Stimulated activated CD4-positive, alpha-beta T cell treated with anti-CD3 and anti-CD28 coated beads, Interleukin-2, amount 100 ng/mL, for 24 hours (primary cell): ENCODE results near the gene CPAMD8.
"Not testable (repeated sequence)": the region's sequence is repeated elsewhere in the genome, so short reads cannot be mapped to it uniquely, and the experiment has no call there.

ENCODE experiments used
- DNase-seq, 2 donors: peaks; one replicate each; pipeline ENCODE4 v3.0.0-alpha.2; 2020

Gene CPAMD8

DNA sequence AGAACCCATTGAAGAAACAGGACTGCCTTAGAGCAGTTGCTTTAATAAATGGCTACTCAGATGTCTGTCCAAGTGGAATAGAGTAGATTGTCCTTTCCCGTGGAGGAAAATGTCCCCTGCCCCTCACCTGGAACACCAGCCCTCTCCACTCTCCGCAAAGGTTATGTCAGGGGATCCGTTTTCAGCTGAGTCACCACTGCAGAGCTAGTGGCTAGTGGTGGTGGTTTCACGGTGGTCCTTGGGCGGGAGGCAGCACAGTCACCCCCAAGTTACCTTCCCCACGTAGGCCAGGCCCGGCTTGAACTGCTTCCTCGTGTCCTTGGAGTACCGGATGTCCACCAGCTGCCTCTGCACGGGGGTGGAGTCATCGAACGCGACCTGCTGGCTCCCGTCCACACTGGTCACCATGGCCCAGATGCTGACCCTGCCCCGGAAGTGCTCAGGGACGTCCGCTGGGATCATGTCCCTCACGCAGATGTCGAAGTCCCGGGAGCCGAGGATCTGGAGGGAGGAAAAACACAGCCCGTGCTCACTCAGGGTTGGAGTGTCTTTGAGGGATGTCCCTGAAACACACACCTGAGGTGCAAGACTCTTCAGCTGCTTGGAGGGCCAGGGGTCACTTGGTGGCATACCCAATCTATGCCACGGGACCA lies 29.6 kb downstream of the CPAMD8 start:
- DNase-seq = not testable (repeated sequence)

DNA sequence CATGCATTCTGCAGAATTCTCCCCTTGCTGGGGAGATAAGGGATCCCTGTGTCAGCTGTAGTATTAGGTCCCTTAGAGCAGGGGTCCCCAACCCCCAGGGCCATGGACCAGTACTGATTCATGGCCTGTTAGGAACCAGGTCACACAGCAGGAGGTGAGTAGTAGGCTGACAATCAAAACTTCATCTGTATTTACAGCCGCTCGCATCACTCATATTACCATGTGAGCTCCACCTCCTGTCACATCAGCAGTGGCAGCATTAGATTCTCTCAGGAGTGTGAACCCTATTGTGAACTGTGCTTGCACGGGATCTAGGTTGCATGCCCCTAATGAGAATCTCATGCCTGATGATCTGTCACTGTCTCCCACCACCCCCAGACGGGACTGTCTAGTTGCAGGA lies 37.9 kb downstream of the CPAMD8 start:
- DNase-seq = no peak

DNA sequence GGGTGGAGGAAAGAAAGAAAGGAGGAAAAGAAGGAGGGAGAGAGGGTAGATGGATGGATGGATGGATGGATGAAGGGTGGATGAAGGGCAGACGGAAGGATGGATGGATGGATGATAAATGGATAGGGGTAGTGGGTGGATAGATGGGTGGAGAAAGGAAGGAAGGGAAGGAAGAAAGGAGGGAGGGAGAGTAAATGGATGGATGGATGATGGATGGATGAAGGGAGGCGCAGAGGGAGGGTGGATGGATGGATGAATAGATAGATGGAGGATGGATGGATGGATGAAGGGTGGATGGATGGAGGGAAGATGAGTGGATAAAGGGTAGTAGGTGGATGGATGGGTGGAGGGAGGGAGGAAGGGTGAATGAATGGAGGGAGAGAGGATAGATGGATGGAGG lies 41.2 kb downstream of the CPAMD8 start:
- no peak for DNase-seq

DNA sequence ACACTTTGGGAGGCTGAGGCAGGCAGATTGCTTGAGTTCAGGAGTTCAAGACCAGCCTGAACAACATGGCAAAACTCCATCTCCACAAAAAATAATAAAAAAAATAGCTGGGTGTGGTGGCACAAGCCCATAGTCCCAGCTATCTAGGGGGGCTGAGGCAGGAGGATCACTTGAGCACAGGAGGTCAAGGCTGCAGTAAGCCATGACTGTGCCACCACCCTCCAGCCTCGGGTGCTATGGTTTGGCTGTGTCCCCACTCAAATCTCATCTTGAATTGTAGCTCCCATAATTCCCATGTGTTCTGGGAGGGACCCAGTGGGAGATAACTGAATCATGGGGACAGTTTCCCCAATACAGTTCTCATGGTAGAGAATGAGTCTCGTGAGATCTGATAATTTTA lies 44.0 kb downstream of the CPAMD8 start:
- DNase-seq = not testable (repeated sequence)

DNA sequence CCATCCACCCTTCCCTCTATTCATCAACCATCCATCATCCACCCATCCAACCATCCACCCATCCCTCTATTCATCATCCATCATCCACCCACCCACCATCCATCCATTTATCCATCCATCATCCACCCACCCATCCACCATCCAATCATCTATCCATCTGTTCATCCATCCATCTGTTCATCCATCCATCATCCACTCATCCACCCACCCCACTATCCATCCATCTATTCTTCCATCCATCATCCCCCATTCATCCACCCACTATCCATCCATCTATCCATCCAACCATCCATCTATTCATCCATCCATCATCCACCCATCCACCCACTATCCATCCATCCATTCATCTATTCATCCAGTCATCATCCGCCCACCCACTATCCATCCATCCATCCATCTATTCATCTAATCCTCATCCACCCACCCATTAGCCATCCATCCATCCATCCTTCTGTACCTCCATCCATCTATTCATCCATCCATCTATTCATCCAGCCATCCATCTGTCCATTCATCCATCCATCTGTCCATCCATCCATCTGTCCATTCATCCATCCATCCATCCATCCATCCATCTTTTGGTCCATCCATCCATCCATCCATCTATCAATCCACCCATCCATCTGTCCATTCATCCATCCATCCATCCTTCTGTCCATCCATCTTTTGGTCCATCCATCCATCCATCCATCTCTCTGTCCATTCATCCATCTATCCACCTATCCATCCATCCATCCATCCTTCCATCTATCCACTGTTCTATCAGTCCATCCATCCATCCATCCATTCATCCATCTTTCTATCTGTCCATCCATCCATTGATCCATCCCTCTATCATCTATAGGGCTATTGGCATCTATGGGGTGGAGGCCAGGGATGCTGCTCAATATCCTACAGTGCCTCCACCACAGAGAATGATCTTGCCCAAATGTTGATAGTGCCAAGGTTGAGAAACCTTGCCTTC lies 47.5 kb downstream of the CPAMD8 start:
- DNase-seq = no peak

DNA sequence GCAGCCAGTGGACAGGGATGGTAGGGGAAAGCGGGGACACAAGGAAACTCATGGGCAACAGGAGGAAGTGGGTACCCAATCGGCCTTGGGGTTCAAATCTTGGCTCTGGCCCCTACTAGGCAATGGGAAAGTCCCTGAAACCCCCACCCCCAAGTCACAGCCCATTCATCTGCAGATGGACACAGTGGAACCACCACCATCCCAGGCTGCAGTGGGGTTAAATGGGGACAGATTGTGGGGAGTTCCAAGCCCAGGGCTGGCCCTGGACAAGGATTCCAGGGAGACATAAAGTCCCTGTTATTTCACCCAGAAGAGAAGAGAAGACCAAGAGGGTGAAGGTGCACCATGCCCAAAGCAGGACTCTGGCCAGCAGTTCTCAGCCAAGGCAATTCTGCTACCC lies 48.5 kb downstream of the CPAMD8 start:
- DNase-seq = no peak

DNA sequence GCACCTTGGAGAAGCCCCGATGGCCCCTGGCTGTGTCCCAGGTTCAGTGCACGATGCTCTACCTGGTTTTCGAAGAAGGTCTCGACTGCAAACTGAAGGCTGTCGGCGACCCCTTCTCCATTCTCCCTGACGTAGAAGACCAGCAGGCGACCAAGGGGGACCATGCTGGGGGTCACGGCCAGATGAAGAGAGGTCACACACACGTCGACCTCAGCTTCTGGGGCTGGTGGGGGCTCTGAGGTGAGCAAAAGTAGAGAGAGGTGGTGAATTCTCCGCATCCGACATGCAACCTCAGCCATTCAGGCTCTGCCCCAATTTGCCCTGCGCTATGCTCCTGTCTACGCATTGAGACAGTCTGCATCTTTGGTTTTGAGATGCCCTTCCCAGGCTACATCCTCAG lies 49.3 kb downstream of the CPAMD8 start:
- no peak for DNase-seq

DNA sequence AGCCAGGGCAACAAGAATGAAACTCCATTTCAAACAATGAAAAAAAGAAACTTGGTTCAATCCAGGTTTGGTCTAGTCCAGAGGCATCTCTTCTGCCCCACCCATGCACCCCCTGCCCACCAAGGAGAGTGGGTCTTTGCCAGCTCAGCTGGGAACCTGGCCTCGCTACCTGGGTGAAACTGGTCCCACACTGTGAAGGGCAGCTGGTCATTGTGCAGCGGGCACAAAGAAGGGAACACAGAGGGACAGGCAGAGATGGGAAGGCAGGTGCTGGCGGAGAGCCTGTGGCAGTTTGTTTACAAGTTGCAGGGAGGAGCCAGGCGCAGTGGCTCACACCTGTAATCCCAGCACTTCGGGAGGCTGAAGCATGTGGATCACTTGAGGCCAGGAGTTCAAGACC lies 50.2 kb downstream of the CPAMD8 start:
- no peak for DNase-seq

DNA sequence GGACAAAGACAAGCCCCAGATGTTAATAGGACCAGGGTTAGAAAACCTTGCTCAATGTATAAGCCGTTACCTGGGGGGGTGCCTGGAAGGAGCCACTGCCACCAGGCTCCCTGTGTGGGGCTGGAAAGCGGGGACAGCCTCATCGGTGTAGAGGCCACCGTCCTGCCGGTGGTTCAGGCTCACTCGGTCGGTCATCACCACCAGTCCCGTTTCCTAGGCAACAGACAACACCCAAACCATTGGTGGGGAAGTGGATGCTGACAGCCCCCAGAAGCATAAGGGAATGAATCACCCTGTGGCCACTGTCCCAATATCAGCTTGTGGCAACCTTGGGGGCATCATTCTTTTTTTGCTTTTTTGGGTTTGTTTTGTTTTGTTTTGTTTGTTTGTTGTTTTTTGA lies 55.8 kb downstream of the CPAMD8 start:
- DNase-seq = no peak

DNA sequence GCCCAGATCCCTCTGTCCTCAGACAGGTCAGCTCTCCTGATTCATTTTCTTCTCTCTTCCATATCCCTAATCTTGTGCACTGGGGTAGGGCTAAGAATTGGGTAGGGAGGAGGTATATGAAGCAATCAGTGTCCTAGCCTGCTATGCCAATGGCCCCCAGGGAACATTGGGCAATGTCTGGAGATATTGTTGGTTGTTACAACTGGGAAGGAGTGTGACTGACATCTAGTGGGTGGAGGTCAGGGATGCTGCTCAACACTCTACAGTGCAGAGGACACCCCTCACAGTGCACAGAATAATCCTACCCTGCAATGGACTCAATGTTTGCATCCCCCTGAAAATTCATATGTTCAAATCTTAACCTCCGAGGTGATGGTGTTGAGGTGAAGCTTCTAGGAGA lies 57.5 kb downstream of the CPAMD8 start:
- no peak for DNase-seq

DNA sequence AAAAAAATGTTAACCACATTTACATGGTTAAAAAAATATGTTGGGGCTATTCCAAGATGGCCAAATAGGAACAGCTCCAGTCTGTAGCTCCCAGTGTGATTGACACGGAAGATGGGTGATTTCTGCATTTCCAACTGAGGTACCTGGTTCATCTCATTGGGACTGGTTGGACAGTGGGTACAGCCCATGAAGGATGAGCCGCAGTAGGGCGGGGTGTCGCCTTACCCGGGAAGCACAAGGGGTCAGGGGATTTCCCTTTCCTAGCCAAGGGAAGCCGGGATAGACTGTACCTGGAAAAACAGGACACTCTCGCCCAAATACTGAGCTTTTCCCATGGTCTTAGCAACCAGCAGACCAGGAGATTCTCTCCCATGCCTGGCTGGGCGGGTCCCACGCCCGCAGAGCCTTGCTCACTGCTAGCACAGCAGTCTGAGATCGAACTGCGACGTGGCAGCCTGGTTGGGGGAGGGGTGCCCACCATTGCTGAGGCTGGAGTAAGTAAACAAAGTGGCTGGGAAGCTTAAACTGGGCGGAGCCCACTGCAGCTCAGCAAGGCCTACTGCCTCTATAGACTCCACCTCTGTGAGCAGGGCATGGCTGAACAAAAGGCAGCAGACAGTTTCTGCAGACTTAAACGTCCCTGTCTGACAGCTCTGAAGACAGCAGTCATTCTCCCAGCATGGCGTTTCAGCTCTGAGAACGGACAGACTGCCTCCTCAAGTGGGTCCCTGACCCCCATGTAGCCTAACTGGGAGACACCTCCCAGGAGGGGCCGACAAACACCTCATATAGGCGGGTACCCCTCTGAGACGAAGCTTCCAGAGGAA lies 65.4 kb downstream of the CPAMD8 start:
- not testable (repeated sequence) for DNase-seq

DNA sequence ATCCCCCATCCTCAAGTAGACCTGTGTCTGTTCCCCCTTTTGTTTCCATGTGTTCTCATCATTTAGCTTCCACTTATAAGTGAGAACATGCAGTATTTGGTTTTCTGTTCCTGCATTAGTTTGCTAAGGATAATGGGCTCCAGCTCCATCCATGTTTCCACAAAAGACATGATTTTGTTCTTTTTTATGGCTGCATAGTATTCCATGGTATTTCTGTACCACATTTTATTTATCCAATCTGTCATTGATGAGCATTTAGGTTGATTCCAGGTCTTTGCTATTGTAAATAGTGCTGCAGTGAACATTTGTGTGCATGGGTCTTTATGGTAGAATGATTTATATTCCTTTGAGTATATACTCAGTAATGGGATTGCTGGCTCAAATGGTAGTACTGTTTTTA lies 68.3 kb downstream of the CPAMD8 start:
- not testable (repeated sequence) for DNase-seq

DNA sequence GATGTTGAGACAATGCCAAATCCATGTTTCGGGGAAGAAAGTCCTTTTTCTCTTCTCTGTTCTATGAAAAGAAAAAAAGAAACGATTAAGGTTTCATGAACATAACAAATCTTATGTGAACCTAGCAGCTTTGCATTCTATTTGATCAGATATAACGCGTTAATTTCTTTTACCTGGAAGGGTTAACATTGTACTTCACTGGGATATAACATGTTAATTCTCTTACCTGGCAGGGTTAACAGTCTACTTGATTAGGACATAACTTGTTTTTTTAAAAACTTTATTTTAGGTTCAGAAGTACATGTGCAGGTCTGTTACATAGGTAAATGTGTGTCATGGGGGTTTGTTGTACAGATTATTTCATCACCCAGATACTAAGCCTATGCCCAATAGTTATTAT lies 68.8 kb downstream of the CPAMD8 start:
- DNase-seq = no peak

DNA sequence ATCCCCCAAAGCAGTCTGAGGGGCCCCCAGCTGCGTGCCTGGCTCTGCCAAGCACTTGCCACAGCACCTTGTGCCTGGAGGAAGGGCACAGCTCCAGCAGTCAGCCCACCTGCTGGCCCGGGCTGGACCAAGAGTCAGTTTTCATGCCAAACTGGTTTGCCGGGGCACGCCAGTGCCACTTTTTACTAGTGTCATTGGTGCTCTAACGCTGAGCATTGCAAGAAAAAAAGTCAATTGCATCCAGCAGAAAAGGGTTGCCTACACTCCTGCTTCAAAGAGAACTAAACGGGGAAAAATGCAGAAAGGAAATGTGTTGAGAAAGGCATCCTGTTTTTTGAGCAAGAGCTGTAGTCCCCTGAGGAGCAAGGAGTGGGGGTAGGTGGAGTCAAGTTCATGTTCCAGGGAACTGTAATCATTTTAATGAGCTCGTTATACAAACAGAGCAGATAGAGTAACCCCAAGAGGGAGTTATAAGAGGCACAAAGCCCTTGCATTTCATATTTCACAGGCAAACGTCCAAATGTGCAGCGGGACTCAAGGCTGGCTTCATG lies 69.4 kb downstream of the CPAMD8 start:
- DNase-seq = no peak

DNA sequence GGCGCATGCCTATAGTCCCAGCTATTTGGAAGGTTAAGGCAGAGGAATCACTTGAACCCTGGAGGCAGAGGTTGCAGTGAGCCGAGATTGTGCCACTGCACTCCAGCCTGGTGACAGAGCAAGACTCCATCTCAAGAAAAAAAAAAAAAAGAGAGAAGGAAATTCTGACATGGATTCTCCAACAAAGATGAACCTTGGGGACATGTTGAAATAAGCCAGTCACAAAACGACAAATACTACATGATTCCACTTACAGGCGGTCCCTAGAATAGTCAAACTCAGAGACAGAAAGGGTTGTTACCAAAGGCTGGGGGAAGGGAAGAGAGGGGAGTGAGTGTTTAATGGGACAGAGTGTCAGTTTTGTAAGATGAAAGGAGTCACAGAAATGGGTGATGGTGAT lies 71.4 kb downstream of the CPAMD8 start:
- no peak for DNase-seq

DNA sequence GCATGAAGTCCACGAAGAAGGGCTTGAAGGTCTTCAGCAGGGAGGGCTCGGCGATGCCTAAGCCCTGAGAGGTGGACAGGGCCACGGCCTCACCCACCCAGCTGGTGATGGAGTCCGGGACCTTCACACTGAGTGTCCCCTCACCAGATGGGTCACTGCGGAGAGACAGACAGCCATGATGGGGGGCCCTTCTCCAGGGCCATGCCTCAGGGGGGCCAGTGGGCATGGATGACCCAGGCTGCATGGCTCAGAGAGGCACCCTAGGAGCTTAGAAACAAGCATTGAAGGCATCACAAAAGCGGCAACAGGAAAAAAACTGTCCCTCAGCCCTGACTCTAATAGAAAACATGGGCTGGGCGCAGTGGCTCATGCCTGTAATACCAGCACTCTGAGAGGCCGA lies 74.6 kb downstream of the CPAMD8 start:
- no peak for DNase-seq

DNA sequence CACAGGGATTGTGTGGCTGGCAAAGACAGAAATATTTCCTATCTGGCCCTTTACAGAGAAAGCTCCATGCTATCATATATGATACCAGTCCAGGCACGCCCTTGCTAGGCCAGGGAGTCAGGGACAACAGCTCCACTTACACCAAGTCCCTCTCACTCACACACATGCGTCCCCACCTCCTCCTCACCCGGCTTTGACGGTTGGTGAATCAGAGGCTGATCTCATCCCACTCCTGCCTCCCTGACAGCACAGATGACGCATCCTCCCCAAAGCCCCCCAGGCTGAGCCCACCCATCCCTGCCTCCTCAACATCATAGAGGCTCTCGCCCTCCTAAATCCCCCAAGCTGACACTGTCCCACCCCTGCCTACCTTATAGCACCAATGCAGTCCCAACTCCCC lies 75.1 kb downstream of the CPAMD8 start:
- DNase-seq = no peak

DNA sequence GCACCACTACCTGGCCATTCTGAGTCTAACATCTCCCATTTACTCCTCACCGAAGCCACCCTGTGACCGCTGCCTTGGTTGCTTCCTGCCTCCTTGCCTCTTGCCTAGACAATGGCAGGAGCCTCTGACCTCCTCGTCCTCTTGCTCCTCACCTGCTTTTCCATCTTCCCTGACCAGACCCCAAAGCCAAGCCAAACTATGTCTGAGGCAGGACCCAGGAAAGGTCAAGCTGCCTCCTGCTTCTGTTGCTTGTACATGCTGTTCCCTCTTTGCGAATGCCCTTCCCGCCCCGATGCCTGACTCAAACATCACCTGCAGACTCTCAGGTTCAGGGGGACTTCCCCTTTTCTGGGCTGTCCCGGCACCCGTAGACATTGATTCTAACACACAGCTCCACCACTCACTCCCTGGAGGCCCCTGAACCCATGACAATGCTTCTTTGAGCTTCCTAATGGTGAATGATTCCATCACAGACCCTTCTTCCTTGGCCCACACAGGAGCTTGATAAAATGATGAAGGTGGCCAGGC lies 77.0 kb downstream of the CPAMD8 start:
- DNase-seq = no peak

DNA sequence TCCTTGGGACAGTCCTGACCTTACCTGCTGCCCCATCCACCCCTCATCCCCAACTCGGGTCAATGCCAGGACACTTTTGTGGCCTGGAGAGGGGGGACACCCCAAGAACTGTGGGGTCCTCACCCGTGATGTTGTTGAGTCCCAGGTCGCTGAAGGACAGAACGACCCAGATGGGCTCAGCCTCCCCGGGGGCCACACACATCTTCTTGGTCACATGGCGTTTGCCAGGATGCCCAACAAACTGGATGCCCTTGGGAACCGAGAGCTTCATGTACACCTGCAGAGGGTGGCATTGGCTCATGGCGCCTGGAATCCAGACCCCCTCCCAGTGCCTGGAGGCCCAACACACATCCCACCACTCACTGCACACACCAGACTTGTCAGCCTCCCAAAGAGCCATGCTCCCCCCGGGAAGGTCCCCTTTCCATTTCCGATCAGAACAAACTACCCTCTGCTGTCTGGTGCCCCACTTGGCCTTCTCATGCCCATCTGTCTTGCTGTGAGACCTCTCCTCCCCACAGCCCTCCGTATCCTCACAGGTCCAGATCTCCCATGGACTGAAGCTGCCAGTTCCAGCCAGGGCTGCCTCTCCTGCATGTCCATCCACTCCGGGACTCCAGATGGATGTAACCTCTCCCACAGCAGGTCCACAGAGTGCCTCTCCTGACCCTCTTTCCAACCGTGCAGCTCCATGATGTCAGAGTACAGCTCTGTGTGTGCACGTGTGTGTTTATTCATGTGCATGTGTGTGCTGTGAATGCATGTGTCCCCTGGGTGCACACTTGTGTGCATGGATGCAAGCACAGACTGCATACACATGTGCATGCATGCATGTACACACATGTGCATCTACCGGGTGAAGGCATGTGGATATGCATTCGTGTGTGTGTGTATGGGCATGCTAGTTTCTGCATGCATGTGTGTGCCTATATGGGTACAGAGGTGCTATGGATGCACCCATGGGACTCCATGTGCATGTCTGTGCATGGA lies 79.4 kb downstream of the CPAMD8 start:
- DNase-seq = no peak

DNA sequence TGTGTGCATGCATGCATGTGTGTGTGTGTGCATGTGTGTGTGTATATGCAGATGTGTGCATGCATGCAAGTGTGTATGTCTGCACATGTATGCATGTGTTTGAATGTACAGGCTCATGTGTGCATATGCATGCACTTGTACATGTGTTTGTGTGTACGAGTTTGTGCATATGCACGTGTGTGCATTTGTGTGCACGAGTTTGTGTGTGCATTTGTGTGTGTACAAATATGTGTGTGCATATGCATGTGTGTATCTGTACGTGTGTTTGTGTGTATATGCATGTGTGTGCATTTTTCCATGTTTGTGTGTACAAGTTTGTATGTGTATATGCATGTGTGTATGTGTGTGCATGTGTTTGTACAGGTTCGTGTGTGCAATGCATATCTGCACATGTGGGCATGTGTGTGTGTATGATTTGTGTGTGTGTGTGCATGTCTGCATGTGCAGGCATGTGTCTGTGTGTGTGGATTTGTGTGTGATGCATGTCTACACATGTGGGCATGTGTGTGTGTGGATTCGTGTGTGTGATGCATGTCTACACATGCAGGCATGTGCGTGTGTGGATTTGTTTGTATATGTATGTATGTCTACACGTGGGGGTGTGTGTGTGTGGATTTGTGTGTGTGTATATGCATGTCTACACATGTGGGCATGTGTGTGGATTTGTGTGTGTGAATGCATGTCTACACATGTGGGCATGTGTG lies 80.7 kb downstream of the CPAMD8 start:
- DNase-seq = no peak

DNA sequence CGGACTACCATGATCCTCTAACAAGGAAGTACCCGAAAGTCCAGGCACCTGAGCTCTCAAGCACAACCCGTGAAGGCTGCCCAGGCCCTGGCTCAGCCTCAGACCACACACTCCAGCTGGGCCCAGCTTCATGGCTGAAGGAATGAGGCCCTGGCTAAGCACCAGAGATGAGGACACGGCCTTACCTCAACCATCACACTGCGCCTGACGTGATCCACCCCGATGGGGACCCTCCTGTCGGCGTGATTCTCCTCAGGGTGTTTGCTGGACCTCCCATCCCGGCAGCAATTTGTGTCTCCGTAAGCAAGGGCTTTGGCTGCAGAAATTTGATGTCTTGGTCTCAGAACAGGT lies 81.3 kb downstream of the CPAMD8 start:
- no peak for DNase-seq
